Sigmoid colon (tissue), 4 donors: ENCODE data around the gene TLNRD1.

Experiments used
- CTCF ChIP-seq, 4 experiments: fragments of 450-650 bp in 3 of 4; fragments of 200-600 bp in 1 of 4; IDR thresholded peaks; one replicate each; pipeline ENCODE4 v1.5.1; 2016 to 2019; ENCODE audit warnings: antibody characterized with exemption in 4 of 4, mild to moderate bottlenecking in 3 of 4, moderate library complexity in 2 of 4
- EP300 ChIP-seq, 4 donors: sonication (generic); formaldehyde crosslinking; IDR thresholded peaks; one replicate each; pipeline ENCODE4 v1.6.1; 2017; ENCODE audit warnings: antibody characterized with exemption in 4 of 4
- POLR2AphosphoS5 ChIP-seq, 4 donors: sonication (generic); formaldehyde crosslinking; IDR thresholded peaks; one replicate each; pipeline ENCODE4 v1.6.1; 2017; ENCODE audit warnings: antibody characterized with exemption in 4 of 4

GRCh38 chr15:81011593-81011992 lies 10.9 kb downstream of the TLNRD1 start:
- no peak for TF ChIP-seq CTCF (IDR thresholded peaks at IDR 0.05)
- TF ChIP-seq EP300 (IDR thresholded peaks at IDR 0.05): no peak
- TF ChIP-seq POLR2AphosphoS5 (IDR thresholded peaks at IDR 0.05): no peak
